GM12878 (cell line): ENCODE measurements around the gene PUSL1.

Experiments
- BCLAF1 ChIP-seq: fragments of 450-650 bp; IDR thresholded peaks from 2 replicates; pipeline ENCODE4 v1.6.1; 2017; ENCODE audit warnings: antibody characterized with exemption, mild to moderate bottlenecking, moderate library complexity
- CTCF ChIP-seq, 3 experiments: IDR thresholded peaks in 2 of 3; conservative IDR thresholded peaks in 1 of 3; 2 replicates each; pipeline ENCODE4 v1.5.1; 2011; ENCODE audit warnings: low read depth in 3 of 3, low read length in 3 of 3, mild to moderate bottlenecking in 3 of 3, control low read depth in 2 of 3, moderate library complexity in 2 of 3, inconsistent platforms in 1 of 3, mixed read lengths in 1 of 3; ENCODE audit not compliant: control insufficient read depth in 2 of 3, insufficient read depth in 1 of 3; ENCODE audit errors: extremely low read depth in 1 of 3
- HDAC6 ChIP-seq: fragments of 200-600 bp; sonication (generic); IDR thresholded peaks from one replicate; pipeline ENCODE4 v1.8.0; 2017; ENCODE audit warnings: antibody characterized with exemption; ENCODE audit not compliant: unreplicated experiment
- IKZF1 ChIP-seq: fragments of 450-650 bp; conservative IDR thresholded peaks from 2 replicates; pipeline ENCODE4 v1.6.1; 2017; ENCODE audit warnings: antibody characterized with exemption, mild to moderate bottlenecking
- IRF3 ChIP-seq: fragments of 450-650 bp; IDR thresholded peaks from 2 replicates; pipeline ENCODE4 v1.6.1; 2014; ENCODE audit warnings: mild to moderate bottlenecking
- KDM1A ChIP-seq: fragments of 200-600 bp; sonication (generic); IDR thresholded peaks from 2 replicates; pipeline ENCODE4 v1.6.1; 2016; ENCODE audit warnings: borderline replicate concordance
- LARP7 ChIP-seq: fragments of 450-650 bp; IDR thresholded peaks from 2 replicates; pipeline ENCODE4 v1.6.1; 2017; ENCODE audit warnings: mild to moderate bottlenecking
- MLLT1 ChIP-seq: fragments of 450-650 bp; IDR thresholded peaks from 2 replicates; pipeline ENCODE4 v1.6.1; 2016; ENCODE audit warnings: mild to moderate bottlenecking
- POLR2A ChIP-seq: IDR thresholded peaks from 2 replicates; pipeline ENCODE4 v1.6.1; 2011; ENCODE audit warnings: low read depth, mild to moderate bottlenecking, low read length
- RBBP5 ChIP-seq: fragments of 200-600 bp; sonication (generic); conservative IDR thresholded peaks from 2 replicates; pipeline ENCODE4 v1.6.1; 2016
- SIN3A ChIP-seq: IDR thresholded peaks from 2 replicates; pipeline ENCODE4 v1.6.1; 2012; ENCODE audit warnings: low read depth, low read length, improper control_type of control experiment
- YY1 ChIP-seq: IDR thresholded peaks from 2 replicates; pipeline ENCODE4 v1.6.1; 2011; ENCODE audit warnings: low read depth, mild to moderate bottlenecking, low read length
- TF ChIP-seq, protein P1 (sequence below): fragments of 450-650 bp; IDR thresholded peaks from 2 replicates; pipeline ENCODE4 v1.6.1; 2017; ENCODE audit warnings: mild to moderate bottlenecking

DNA sequence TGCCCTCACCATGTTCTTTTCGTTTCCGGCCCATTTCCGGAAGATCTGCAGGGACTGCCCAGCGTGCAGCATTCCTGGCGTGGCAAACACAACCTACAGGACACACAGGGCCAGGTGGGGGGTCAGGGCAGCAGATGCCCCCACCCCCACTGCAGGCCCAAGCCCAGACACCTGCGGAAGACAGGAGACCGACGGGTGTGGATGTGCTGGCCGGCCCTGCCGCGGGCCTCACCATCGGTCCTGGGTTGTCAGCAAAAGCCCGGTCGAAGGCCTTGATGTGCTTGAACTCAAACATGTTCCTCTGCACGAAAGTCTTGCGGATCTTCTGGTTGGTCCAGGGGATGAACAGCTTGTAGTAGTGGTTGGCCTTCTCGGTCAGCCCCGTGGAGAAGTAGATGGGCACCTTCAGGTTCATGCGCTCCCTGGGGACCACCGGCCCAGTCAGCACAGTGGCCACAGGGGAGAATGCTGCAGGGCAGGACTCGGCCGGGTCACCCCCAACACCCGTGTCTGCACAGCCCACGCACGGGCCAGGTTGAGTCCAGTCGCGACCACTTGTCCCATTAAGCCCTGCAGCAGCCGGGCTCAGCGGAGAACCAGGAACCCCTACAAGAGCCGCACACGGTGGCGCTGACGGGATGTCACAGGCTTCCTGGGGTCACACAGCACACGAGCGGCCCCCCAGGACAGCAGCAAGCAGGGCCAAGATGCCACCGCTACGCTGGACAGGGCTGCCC is 5.3 kb downstream of the PUSL1 start:
- TF ChIP-seq BCLAF1, result no peak
- peak; percentile 54 for TF ChIP-seq POLR2A
- TF ChIP-seq SIN3A, result no peak
- no peak for TF ChIP-seq KDM1A
- TF ChIP-seq CTCF (IDR thresholded peaks at IDR 0.05 in 2 of 3, conservative IDR thresholded peaks at IDR 0.05 in 1 of 3; ENCODE audit: control insufficient read depth in 2 of 3, extremely low read depth in 1 of 3, insufficient read depth in 1 of 3, low read depth in 3 of 3, low read length in 3 of 3), result no peak
- TF ChIP-seq, protein P1, sequence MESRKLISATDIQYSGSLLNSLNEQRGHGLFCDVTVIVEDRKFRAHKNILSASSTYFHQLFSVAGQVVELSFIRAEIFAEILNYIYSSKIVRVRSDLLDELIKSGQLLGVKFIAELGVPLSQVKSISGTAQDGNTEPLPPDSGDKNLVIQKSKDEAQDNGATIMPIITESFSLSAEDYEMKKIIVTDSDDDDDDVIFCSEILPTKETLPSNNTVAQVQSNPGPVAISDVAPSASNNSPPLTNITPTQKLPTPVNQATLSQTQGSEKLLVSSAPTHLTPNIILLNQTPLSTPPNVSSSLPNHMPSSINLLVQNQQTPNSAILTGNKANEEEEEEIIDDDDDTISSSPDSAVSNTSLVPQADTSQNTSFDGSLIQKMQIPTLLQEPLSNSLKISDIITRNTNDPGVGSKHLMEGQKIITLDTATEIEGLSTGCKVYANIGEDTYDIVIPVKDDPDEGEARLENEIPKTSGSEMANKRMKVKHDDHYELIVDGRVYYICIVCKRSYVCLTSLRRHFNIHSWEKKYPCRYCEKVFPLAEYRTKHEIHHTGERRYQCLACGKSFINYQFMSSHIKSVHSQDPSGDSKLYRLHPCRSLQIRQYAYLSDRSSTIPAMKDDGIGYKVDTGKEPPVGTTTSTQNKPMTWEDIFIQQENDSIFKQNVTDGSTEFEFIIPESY, result no peak
- TF ChIP-seq HDAC6, result no peak
- no peak for TF ChIP-seq LARP7
- TF ChIP-seq RBBP5, result no peak
- no peak for TF ChIP-seq IRF3
- TF ChIP-seq IKZF1, result no peak
- TF ChIP-seq YY1, result no peak
- no peak for TF ChIP-seq MLLT1
